Keratinocyte (primary cell): Measurements from ENCODE around the gene MSANTD2. TPM values are rescaled to one million over a fixed set of nuclear protein-coding genes. Genes with fewer than 3 reads are reported as not detected.

Experiments used
- DNase-seq: peaks from one replicate; pipeline ENCODE4 v3.0.0-alpha.2; 2011; ENCODE audit warnings: low read depth, missing footprints, low spot score
- FAIRE-seq: peaks from 2 replicates; lab custom pipeline; 2011; peaks lifted over from hg19 to GRCh38; lab: Jason Lieb, UNC
- H2AFZ ChIP-seq: 2 replicates; pipeline ENCODE4 v1.6.0; 2012; ENCODE audit warnings: low read length, control low read depth, inconsistent platforms; ENCODE audit not compliant: control insufficient read depth
- H3K27ac ChIP-seq: 2 replicates; pipeline ENCODE4 v1.5.1; 2011; ENCODE audit warnings: low read length; ENCODE audit not compliant: control insufficient read depth, insufficient read depth
- H3K27me3 ChIP-seq: 3 replicates; pipeline ENCODE4 v1.6.0; 2011; ENCODE audit warnings: low read length; ENCODE audit not compliant: control insufficient read depth, insufficient read depth; ENCODE audit errors: extremely low read depth
- H3K36me3 ChIP-seq, 2 experiments: 2 replicates in 1 of 2; 3 replicates in 1 of 2; pipeline ENCODE4 v1.5.1; 2011; ENCODE audit warnings: low read length in 2 of 2, mild to moderate bottlenecking in 1 of 2; ENCODE audit not compliant: control insufficient read depth in 2 of 2, insufficient read depth in 2 of 2; ENCODE audit errors: extremely low read depth in 1 of 2
- H3K4me1 ChIP-seq: 3 replicates; pipeline ENCODE4 v1.5.1; 2011; ENCODE audit warnings: low read length; ENCODE audit not compliant: control insufficient read depth, insufficient read depth; ENCODE audit errors: extremely low read depth
- H3K4me2 ChIP-seq: 3 replicates; pipeline ENCODE4 v1.6.0; 2011; ENCODE audit warnings: low read depth, low read length; ENCODE audit not compliant: control insufficient read depth, insufficient read depth; ENCODE audit errors: extremely low read depth
- H3K4me3 ChIP-seq, 3 experiments: fragments of 200-600 bp in 1 of 3; sonication (generic) in 1 of 3; 2 replicates in 2 of 3; 3 replicates in 1 of 3; pipeline ENCODE4 v1.5.1; 2011 to 2016; ENCODE audit warnings: low read length in 3 of 3, mild to moderate bottlenecking in 3 of 3, control low read depth in 2 of 3, inconsistent platforms in 1 of 3, low read depth in 1 of 3, mixed read lengths in 1 of 3, mixed run types in 1 of 3, moderate library complexity in 1 of 3; ENCODE audit not compliant: control insufficient read depth in 2 of 3, insufficient read depth in 2 of 3; ENCODE audit errors: extremely low read depth in 1 of 3
- H3K79me2 ChIP-seq: 2 replicates; pipeline ENCODE4 v1.6.0; 2012; ENCODE audit warnings: low read length; ENCODE audit not compliant: control insufficient read depth, insufficient read depth
- H3K9ac ChIP-seq: 3 replicates; pipeline ENCODE4 v1.6.0; 2011; ENCODE audit warnings: low read length; ENCODE audit not compliant: control insufficient read depth, insufficient read depth; ENCODE audit errors: extremely low read depth
- H3K9me1 ChIP-seq: 3 replicates; pipeline ENCODE4 v1.6.0; 2011; ENCODE audit warnings: low read length; ENCODE audit not compliant: control insufficient read depth, insufficient read depth; ENCODE audit errors: extremely low read depth
- H3K9me3 ChIP-seq: 2 replicates; pipeline ENCODE4 v1.5.1; 2012; ENCODE audit warnings: low read depth, low read length; ENCODE audit not compliant: control insufficient read depth
- H4K20me1 ChIP-seq: 3 replicates; pipeline ENCODE4 v1.6.0; 2011; ENCODE audit warnings: low read length; ENCODE audit not compliant: control insufficient read depth, insufficient read depth; ENCODE audit errors: extremely low read depth
- EZH2 ChIP-seq: IDR thresholded peaks from one replicate; pipeline ENCODE4 v1.6.1; 2012; ENCODE audit warnings: inconsistent platforms, mild to moderate bottlenecking, low read length, moderate library complexity
- dilution Hi-C: fragments of 300-500 bp; cut with MboI; formaldehyde crosslinking; loops from one replicate; pipeline ENCODE4 v1.7.0; 2020; ENCODE audit warnings: low sequenced_read_pairs; ENCODE audit not compliant: extremely low pct_ligation_motif_present
- polyA plus RNA-seq, 5 experiments: library from polyadenylated mRNA; depleted of rRNA in 3 of 5; stranded (reverse) in 3 of 5; stranded (forward) in 1 of 5; unstranded in 1 of 5; fragments of >200 nt; gene quantifications; 1 replicate in 1 of 5; 2 replicates in 3 of 5; 3 replicates in 1 of 5; pipeline versions ENCODE4 v1.2.1 to v1.2.3, GENCODE V29; 2011 to 2012; ENCODE audit warnings: missing spikeins in 2 of 5, low read depth in 1 of 5, low replicate concordance in 1 of 5
- TF ChIP-seq, protein P1 (sequence below), 3 experiments: IDR thresholded peaks in 1 of 3; conservative IDR thresholded peaks in 1 of 3; optimal IDR thresholded peaks in 1 of 3; 2 replicates in 2 of 3; 3 replicates in 1 of 3; pipeline versions ENCODE3 to v1.5.1; 2011; ENCODE audit warnings: low read length in 3 of 3, mild to moderate bottlenecking in 3 of 3, moderate library complexity in 2 of 3, control low read depth in 1 of 3, inconsistent platforms in 1 of 3; ENCODE audit not compliant: insufficient read depth in 2 of 3; ENCODE audit errors: extremely low read depth in 1 of 3

Gene MSANTD2
- polyA plus RNA-seq, 1 donor (not counting 4 experiments of a cell fraction or from before 2014, with no cell fraction given): 6.6 TPM

DNA sequence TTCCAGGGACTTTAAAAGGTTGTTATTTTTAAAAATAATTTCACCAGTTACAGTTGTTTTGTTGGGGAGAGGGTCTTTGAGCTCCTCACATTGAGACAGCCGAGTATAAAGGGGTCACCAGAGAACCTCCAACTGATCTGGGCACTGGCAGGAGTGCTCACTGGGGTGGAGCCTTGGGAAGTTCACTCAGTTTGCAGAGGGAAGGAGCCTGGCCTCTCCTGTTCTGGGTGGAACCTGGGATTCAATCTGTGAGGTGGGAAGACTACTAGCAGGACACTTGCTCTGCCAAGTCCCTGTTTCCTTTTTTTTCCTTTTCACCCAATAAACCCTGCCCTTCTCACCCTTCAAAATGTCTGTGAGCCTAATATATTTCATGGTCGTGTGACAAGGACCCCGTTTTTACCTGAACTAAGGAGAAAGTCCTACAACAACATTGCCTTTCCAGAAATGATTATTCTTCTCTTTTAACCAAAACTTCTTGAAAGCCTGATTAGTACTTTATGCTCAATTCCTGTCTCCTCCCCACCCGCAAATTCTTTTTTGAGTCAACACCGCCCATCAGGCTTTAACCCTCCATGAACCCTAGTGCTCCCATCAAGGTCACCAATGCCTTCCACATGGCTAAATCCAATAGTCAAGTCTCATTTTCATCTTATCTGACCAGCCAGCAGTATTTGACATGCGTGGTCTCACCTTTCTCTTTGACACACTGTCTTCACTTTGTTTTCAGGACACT is 22.0 kb upstream of the MSANTD2 start:
- Histone ChIP-seq H3K27ac (no peak overlapping the region), H3K36me3 (no peaks in the 10 kb centered on the region), H4K20me1 (no peaks in the 10 kb centered on the region), H3K4me3 (no peak overlapping the region), H3K79me2 (no peaks in the 10 kb centered on the region), H3K9me3 (no peaks in the 10 kb centered on the region), H3K4me1 (no peaks in the 10 kb centered on the region), H3K4me2 (no peak overlapping the region), H3K27me3 (peaks cover 57% of the 10 kb centered on the region), H3K9me1 (no peaks in the 10 kb centered on the region), H3K9ac (no peak overlapping the region), H2AFZ (no peak overlapping the region)
- no peak for FAIRE-seq
- no peak for DNase-seq
- dilution Hi-C loops: no loop called here
- no peak for TF ChIP-seq EZH2
- TF ChIP-seq, protein P1, sequence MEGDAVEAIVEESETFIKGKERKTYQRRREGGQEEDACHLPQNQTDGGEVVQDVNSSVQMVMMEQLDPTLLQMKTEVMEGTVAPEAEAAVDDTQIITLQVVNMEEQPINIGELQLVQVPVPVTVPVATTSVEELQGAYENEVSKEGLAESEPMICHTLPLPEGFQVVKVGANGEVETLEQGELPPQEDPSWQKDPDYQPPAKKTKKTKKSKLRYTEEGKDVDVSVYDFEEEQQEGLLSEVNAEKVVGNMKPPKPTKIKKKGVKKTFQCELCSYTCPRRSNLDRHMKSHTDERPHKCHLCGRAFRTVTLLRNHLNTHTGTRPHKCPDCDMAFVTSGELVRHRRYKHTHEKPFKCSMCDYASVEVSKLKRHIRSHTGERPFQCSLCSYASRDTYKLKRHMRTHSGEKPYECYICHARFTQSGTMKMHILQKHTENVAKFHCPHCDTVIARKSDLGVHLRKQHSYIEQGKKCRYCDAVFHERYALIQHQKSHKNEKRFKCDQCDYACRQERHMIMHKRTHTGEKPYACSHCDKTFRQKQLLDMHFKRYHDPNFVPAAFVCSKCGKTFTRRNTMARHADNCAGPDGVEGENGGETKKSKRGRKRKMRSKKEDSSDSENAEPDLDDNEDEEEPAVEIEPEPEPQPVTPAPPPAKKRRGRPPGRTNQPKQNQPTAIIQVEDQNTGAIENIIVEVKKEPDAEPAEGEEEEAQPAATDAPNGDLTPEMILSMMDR (optimal IDR thresholded peaks at IDR 0.05 in 1 of 3, IDR thresholded peaks at IDR 0.05 in 1 of 3, conservative IDR thresholded peaks at IDR 0.05 in 1 of 3; ENCODE audit: extremely low read depth in 1 of 3, insufficient read depth in 2 of 3, low read length in 3 of 3): no peak

GRCh38 chr11:124817036-124817435 is 16.8 kb upstream of the MSANTD2 start:
- Histone ChIP-seq H4K20me1 (no peaks in the 10 kb centered on the region), H2AFZ (no peak overlapping the region), H3K27ac (no peak overlapping the region), H3K27me3 (peaks cover 53% of the 10 kb centered on the region), H3K4me2 (no peak overlapping the region), H3K4me3 (no peak overlapping the region), H3K9me3 (no peaks in the 10 kb centered on the region), H3K36me3 (no peaks in the 10 kb centered on the region), H3K9me1 (no peaks in the 10 kb centered on the region), H3K79me2 (no peaks in the 10 kb centered on the region), H3K9ac (no peak overlapping the region), H3K4me1 (no peaks in the 10 kb centered on the region)
- dilution Hi-C loops: no loop called here
- FAIRE-seq (no peak), DNase-seq (no peak)
- TF ChIP-seq, protein P1 (optimal IDR thresholded peaks at IDR 0.05 in 1 of 3, IDR thresholded peaks at IDR 0.05 in 1 of 3, conservative IDR thresholded peaks at IDR 0.05 in 1 of 3; ENCODE audit: extremely low read depth in 1 of 3, insufficient read depth in 2 of 3, low read length in 3 of 3): no peak
- TF ChIP-seq EZH2: no peak
